Keratinocyte (primary cell): Measurements from ENCODE around the gene IFITM10. TPM values are rescaled to one million over a fixed set of nuclear protein-coding genes. Genes with fewer than 3 reads are reported as not detected.

Experiments used
- DNase-seq: peaks from one replicate; pipeline ENCODE4 v3.0.0-alpha.2; 2011; ENCODE audit warnings: low read depth, missing footprints, low spot score
- FAIRE-seq: peaks from 2 replicates; lab custom pipeline; 2011; peaks lifted over from hg19 to GRCh38; lab: Jason Lieb, UNC
- H2AFZ ChIP-seq: 2 replicates; pipeline ENCODE4 v1.6.0; 2012; ENCODE audit warnings: low read length, control low read depth, inconsistent platforms; ENCODE audit not compliant: control insufficient read depth
- H3K27ac ChIP-seq: 2 replicates; pipeline ENCODE4 v1.5.1; 2011; ENCODE audit warnings: low read length; ENCODE audit not compliant: control insufficient read depth, insufficient read depth
- H3K27me3 ChIP-seq: 3 replicates; pipeline ENCODE4 v1.6.0; 2011; ENCODE audit warnings: low read length; ENCODE audit not compliant: control insufficient read depth, insufficient read depth; ENCODE audit errors: extremely low read depth
- H3K36me3 ChIP-seq, 2 experiments: 2 replicates in 1 of 2; 3 replicates in 1 of 2; pipeline ENCODE4 v1.5.1; 2011; ENCODE audit warnings: low read length in 2 of 2, mild to moderate bottlenecking in 1 of 2; ENCODE audit not compliant: control insufficient read depth in 2 of 2, insufficient read depth in 2 of 2; ENCODE audit errors: extremely low read depth in 1 of 2
- H3K4me1 ChIP-seq: 3 replicates; pipeline ENCODE4 v1.5.1; 2011; ENCODE audit warnings: low read length; ENCODE audit not compliant: control insufficient read depth, insufficient read depth; ENCODE audit errors: extremely low read depth
- H3K4me2 ChIP-seq: 3 replicates; pipeline ENCODE4 v1.6.0; 2011; ENCODE audit warnings: low read depth, low read length; ENCODE audit not compliant: control insufficient read depth, insufficient read depth; ENCODE audit errors: extremely low read depth
- H3K4me3 ChIP-seq, 3 experiments: fragments of 200-600 bp in 1 of 3; sonication (generic) in 1 of 3; 2 replicates in 2 of 3; 3 replicates in 1 of 3; pipeline ENCODE4 v1.5.1; 2011 to 2016; ENCODE audit warnings: low read length in 3 of 3, mild to moderate bottlenecking in 3 of 3, control low read depth in 2 of 3, inconsistent platforms in 1 of 3, low read depth in 1 of 3, mixed read lengths in 1 of 3, mixed run types in 1 of 3, moderate library complexity in 1 of 3; ENCODE audit not compliant: control insufficient read depth in 2 of 3, insufficient read depth in 2 of 3; ENCODE audit errors: extremely low read depth in 1 of 3
- H3K79me2 ChIP-seq: 2 replicates; pipeline ENCODE4 v1.6.0; 2012; ENCODE audit warnings: low read length; ENCODE audit not compliant: control insufficient read depth, insufficient read depth
- H3K9ac ChIP-seq: 3 replicates; pipeline ENCODE4 v1.6.0; 2011; ENCODE audit warnings: low read length; ENCODE audit not compliant: control insufficient read depth, insufficient read depth; ENCODE audit errors: extremely low read depth
- H3K9me1 ChIP-seq: 3 replicates; pipeline ENCODE4 v1.6.0; 2011; ENCODE audit warnings: low read length; ENCODE audit not compliant: control insufficient read depth, insufficient read depth; ENCODE audit errors: extremely low read depth
- H3K9me3 ChIP-seq: 2 replicates; pipeline ENCODE4 v1.5.1; 2012; ENCODE audit warnings: low read depth, low read length; ENCODE audit not compliant: control insufficient read depth
- H4K20me1 ChIP-seq: 3 replicates; pipeline ENCODE4 v1.6.0; 2011; ENCODE audit warnings: low read length; ENCODE audit not compliant: control insufficient read depth, insufficient read depth; ENCODE audit errors: extremely low read depth
- EZH2 ChIP-seq: IDR thresholded peaks from one replicate; pipeline ENCODE4 v1.6.1; 2012; ENCODE audit warnings: inconsistent platforms, mild to moderate bottlenecking, low read length, moderate library complexity
- dilution Hi-C: fragments of 300-500 bp; cut with MboI; formaldehyde crosslinking; loops from one replicate; pipeline ENCODE4 v1.7.0; 2020; ENCODE audit warnings: low sequenced_read_pairs; ENCODE audit not compliant: extremely low pct_ligation_motif_present
- polyA plus RNA-seq, 5 experiments: library from polyadenylated mRNA; depleted of rRNA in 3 of 5; stranded (reverse) in 3 of 5; stranded (forward) in 1 of 5; unstranded in 1 of 5; fragments of >200 nt; gene quantifications; 1 replicate in 1 of 5; 2 replicates in 3 of 5; 3 replicates in 1 of 5; pipeline versions ENCODE4 v1.2.1 to v1.2.3, GENCODE V29; 2011 to 2012; ENCODE audit warnings: missing spikeins in 2 of 5, low read depth in 1 of 5, low replicate concordance in 1 of 5
- TF ChIP-seq, protein P1 (sequence below), 3 experiments: IDR thresholded peaks in 1 of 3; conservative IDR thresholded peaks in 1 of 3; optimal IDR thresholded peaks in 1 of 3; 2 replicates in 2 of 3; 3 replicates in 1 of 3; pipeline versions ENCODE3 to v1.5.1; 2011; ENCODE audit warnings: low read length in 3 of 3, mild to moderate bottlenecking in 3 of 3, moderate library complexity in 2 of 3, control low read depth in 1 of 3, inconsistent platforms in 1 of 3; ENCODE audit not compliant: insufficient read depth in 2 of 3; ENCODE audit errors: extremely low read depth in 1 of 3

The IFITM10 gene
- polyA plus RNA-seq, 1 donor (not counting 4 experiments of a cell fraction or from before 2014, with no cell fraction given) = 0.14 TPM

DNA sequence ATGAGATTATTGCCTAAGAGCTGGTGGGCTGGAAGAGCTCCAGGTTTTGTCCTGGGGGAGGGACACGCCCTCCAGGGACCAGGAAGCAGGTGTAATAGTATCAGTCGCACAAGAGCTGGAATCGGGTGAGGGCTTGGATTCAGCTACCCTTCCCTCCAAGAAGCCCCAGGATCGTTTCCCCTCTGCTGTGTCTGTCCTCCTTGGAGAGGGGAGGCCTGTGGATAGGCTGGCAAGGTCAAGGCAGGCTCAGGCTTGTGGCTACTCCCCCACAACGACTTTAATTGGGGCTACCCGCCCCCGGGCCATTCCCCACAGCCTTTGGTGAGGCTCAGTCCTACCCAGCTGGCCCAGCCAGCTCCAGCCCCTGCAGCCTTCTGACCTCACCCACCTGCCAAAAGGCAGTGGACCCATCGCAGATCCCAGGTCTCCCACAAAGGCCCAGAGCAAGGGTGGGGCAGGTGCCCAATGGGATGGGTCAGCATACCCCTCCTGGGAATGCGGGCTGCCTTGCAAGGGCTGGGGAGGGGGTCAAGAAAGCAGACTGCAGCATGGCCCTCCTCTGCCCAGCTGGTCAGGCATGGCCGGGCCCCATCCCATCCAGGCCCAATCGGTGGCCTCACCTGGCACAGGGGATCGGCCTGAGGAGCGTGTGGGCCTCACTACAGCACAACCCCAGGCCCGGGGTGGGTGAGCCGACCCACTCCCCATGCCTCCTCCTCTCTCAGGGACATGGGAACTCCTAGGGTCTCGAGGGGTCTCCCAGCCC, 12.3 kb upstream of the IFITM10 start:
- FAIRE-seq (no peak), DNase-seq (no peak)
- no peak for TF ChIP-seq EZH2
- TF ChIP-seq, protein P1, sequence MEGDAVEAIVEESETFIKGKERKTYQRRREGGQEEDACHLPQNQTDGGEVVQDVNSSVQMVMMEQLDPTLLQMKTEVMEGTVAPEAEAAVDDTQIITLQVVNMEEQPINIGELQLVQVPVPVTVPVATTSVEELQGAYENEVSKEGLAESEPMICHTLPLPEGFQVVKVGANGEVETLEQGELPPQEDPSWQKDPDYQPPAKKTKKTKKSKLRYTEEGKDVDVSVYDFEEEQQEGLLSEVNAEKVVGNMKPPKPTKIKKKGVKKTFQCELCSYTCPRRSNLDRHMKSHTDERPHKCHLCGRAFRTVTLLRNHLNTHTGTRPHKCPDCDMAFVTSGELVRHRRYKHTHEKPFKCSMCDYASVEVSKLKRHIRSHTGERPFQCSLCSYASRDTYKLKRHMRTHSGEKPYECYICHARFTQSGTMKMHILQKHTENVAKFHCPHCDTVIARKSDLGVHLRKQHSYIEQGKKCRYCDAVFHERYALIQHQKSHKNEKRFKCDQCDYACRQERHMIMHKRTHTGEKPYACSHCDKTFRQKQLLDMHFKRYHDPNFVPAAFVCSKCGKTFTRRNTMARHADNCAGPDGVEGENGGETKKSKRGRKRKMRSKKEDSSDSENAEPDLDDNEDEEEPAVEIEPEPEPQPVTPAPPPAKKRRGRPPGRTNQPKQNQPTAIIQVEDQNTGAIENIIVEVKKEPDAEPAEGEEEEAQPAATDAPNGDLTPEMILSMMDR (optimal IDR thresholded peaks at IDR 0.05 in 1 of 3, IDR thresholded peaks at IDR 0.05 in 1 of 3, conservative IDR thresholded peaks at IDR 0.05 in 1 of 3; ENCODE audit: extremely low read depth in 1 of 3, insufficient read depth in 2 of 3, low read length in 3 of 3) = no peak
- dilution Hi-C loops = no loop called here
- no peaks in the 10 kb centered on the region for H4K20me1 ChIP-seq
- no peaks in the 10 kb centered on the region for H3K27me3 ChIP-seq
- peaks cover 8 to 9% of the 10 kb centered on the region in 2 experiments for H3K36me3 ChIP-seq
- H3K9me3 ChIP-seq = no peaks in the 10 kb centered on the region
- H3K79me2 ChIP-seq = peaks cover 4% of the 10 kb centered on the region
- H3K4me1 ChIP-seq = peaks cover 18% of the 10 kb centered on the region
- H3K9me1 ChIP-seq = no peaks in the 10 kb centered on the region
- H3K4me3 ChIP-seq = peak overlapping the region; percentile 80 to 97 (median 85)
- no peak overlapping the region for H2AFZ ChIP-seq
- peak overlapping the region; percentile 91 for H3K4me2 ChIP-seq
- H3K27ac ChIP-seq = peak overlapping the region; percentile 52
- H3K9ac ChIP-seq = peak overlapping the region; percentile 71

DNA sequence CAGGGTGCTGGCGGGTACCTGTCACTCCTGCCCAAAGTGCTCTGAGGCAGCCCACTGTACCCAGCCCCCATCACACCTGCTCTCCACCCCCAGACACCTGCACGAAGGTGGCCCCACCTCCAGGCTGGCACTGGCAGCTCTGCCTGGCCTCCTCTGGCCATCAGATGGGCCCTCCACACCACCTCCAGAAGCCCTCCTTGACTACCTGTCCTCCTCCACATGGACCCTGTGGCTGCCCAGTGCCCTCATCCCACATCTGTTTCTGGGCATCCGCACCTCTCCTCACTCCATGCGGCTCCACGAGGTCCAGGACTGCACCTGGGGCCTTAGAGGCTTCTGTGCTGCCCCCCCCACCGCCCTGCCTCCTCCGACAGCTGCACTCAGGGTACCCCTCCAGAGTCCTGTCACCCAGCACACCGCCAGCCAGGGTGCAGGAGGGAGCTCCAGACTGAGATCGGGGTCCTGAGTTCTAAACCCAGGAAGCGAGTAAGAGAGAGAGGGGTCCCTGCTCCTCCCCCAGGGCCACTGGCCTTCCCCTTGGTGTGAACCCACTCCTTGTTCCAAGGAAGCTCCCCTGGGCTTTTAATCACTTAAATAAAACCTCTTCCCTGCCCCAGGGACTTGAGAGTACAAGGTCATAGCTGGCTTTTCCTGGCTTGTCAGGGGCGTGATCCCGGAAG, 11.6 kb upstream of the IFITM10 start:
- peaks cover 18% of the 10 kb centered on the region for H3K4me1 ChIP-seq
- dilution Hi-C loops = no loop called here
- TF ChIP-seq, protein P1 (optimal IDR thresholded peaks at IDR 0.05 in 1 of 3, IDR thresholded peaks at IDR 0.05 in 1 of 3, conservative IDR thresholded peaks at IDR 0.05 in 1 of 3; ENCODE audit: extremely low read depth in 1 of 3, insufficient read depth in 2 of 3, low read length in 3 of 3) = no peak
- TF ChIP-seq EZH2 = no peak

More for the DNA sequence above, 11.6 kb upstream of the IFITM10 start:
- peak; percentile 49 for FAIRE-seq
- no peaks in the 10 kb centered on the region for H3K9me3 ChIP-seq
- no peak overlapping the region for H3K27ac ChIP-seq
- peaks cover 4% of the 10 kb centered on the region for H3K79me2 ChIP-seq
- H4K20me1 ChIP-seq = no peaks in the 10 kb centered on the region
- peak overlapping the region; percentile 71 for H3K9ac ChIP-seq
- no peaks in the 10 kb centered on the region for H3K9me1 ChIP-seq
- H2AFZ ChIP-seq = no peak overlapping the region
- peak overlapping the region in 2 of 3 experiments; percentile 80 to 97 for H3K4me3 ChIP-seq
- no peak for DNase-seq
- H3K27me3 ChIP-seq = no peaks in the 10 kb centered on the region
- peak overlapping the region; percentile 91 for H3K4me2 ChIP-seq
- peaks cover 8 to 14% of the 10 kb centered on the region in 2 experiments for H3K36me3 ChIP-seq
